ENCODE measurements around the gene STARD6. TPM values are rescaled to one million over a fixed set of nuclear protein-coding genes. Genes with fewer than 3 reads are reported as not detected.

STARD6 gene
- total and polyA plus RNA-seq, 2 experiments from 2014 or later: not detected

DNA sequence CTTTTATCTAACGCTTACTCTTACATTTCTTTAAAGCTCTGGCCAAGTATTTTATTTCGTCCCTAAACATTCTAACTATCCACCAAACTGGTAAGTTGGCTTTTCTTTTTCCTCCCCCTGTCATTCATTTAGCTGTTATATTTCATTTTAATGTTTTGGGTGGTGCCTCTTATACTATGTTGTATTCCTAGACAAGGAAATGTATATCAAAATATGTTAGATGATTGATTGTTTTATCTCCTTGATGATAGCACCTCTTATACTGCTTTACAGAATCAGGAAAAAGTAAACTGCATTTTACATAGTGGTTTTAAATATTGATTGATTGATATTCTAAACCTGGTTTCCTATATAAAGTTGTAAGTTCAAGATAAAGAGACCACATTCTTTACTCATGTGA, 24.0 kb upstream of the STARD6 start:
- no peaks in the 10 kb centered on the region for H3K9me2 ChIP-seq (ENCODE audit: insufficient read depth)
- no peaks in the 10 kb centered on the region for H3K27me3 ChIP-seq (replicated peaks; ENCODE audit: insufficient read depth)
- H3K4me2 ChIP-seq (ENCODE audit: unreplicated experiment): no peak overlapping the region
- H3K9ac ChIP-seq: no peak overlapping the region
- in situ Hi-C loops (cut with MboI): no loop called here
- H3K9me3 ChIP-seq (ENCODE audit: low read depth): no peaks in the 10 kb centered on the region
- H3K79me2 ChIP-seq (ENCODE audit: insufficient read depth): no peaks in the 10 kb centered on the region
- 48 to 50% methylated on average over 2 of the region's 2 CpGs for WGBS, 2 experiments (ENCODE audit: low coverage in 1 of 2, low lambda C conversion rate in 2 of 2, missing lambda C conversion rate in 2 of 2)
- H3K27ac ChIP-seq: no peak overlapping the region
- H3K4me1 ChIP-seq (ENCODE audit: insufficient read depth): no peaks in the 10 kb centered on the region
- no peaks in the 10 kb centered on the region for H3K36me3 ChIP-seq (ENCODE audit: low read depth)
- no peaks in the 10 kb centered on the region for H4K20me1 ChIP-seq (ENCODE audit: insufficient read depth)
- no peak for DNase-seq
- TF ChIP-seq EZH2 (IDR thresholded peaks at IDR 0.05; ENCODE audit: insufficient read depth, poor library complexity, severe bottlenecking) (no peak), EZH2phosphoT487 (IDR thresholded peaks at IDR 0.05; ENCODE audit: insufficient read depth, low read depth) (no peak)
- H3K4me3 ChIP-seq: no peak overlapping the region
- no peaks in the 10 kb centered on the region for H3F3A ChIP-seq (ENCODE audit: insufficient read depth)
- H2AFZ ChIP-seq: no peak overlapping the region

DNA sequence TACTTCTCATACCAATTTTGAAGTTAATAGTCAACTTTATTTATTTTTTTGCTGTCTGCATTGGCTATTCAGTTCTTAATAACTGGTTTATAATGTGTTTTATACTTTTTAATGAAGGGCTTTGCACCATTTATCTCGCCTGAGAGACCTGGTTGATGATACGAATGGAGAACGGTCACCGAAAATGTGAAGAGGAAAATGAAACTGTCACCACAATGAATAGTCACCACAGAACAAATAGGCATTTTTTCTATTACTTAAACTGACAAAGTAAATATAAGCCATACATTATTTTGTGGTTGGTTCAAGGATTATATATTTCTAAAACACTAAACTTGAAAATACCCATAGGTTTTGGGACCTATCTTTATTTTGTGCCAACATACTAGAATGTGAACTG, 20.4 kb upstream of the STARD6 start:
- Histone ChIP-seq H3K9ac (no peak overlapping the region), H3K9me2 (ENCODE audit: insufficient read depth) (no peaks in the 10 kb centered on the region), H3K36me3 (ENCODE audit: low read depth) (peaks cover 5% of the 10 kb centered on the region; the same call in 1 of the 2 replicates), H3K9me3 (ENCODE audit: low read depth) (no peaks in the 10 kb centered on the region), H3K4me1 (ENCODE audit: insufficient read depth) (no peaks in the 10 kb centered on the region), H3K79me2 (ENCODE audit: insufficient read depth) (no peaks in the 10 kb centered on the region), H2AFZ (no peak overlapping the region), H3K27ac (no peak overlapping the region), H3K27me3 (replicated peaks; ENCODE audit: insufficient read depth) (no peaks in the 10 kb centered on the region), H3K4me3 (no peak overlapping the region), H3F3A (ENCODE audit: insufficient read depth) (no peaks in the 10 kb centered on the region), H3K4me2 (ENCODE audit: unreplicated experiment) (no peak overlapping the region), H4K20me1 (ENCODE audit: insufficient read depth) (no peaks in the 10 kb centered on the region)
- DNase-seq: no peak
- TF ChIP-seq EZH2phosphoT487 (IDR thresholded peaks at IDR 0.05; ENCODE audit: insufficient read depth, low read depth): no peak
- TF ChIP-seq EZH2 (IDR thresholded peaks at IDR 0.05; ENCODE audit: insufficient read depth, poor library complexity, severe bottlenecking): no peak
- in situ Hi-C loops (cut with MboI): no loop called here
- WGBS, 2 experiments (ENCODE audit: low coverage in 1 of 2, low lambda C conversion rate in 2 of 2, missing lambda C conversion rate in 2 of 2): 97 to 99% methylated on average over 4 of the region's 4 CpGs

DNA sequence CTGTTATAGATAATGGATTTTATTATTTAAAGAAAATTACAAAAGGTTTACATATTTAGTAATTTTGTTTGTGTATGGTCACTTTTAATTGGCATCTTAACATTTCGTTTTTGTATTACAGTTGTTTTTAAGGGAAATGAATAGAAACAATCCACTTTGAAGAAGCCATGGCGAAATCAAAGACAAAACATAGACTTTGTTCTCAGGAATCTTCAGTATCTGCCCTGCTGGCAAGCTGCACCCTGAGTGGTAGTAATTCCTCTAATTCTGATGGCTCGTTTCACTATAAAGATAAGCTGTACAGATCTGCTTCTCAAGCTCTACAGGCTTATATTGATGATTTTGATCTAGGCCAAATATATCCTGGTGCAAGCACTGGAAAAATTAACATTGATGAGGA, 2.7 kb upstream of the STARD6 start:
- no peaks in the 10 kb centered on the region for H3K9me2 ChIP-seq (ENCODE audit: insufficient read depth)
- H3K9ac ChIP-seq: no peak overlapping the region
- no peak overlapping the region for H3K4me2 ChIP-seq (ENCODE audit: unreplicated experiment)
- no peak for TF ChIP-seq EZH2 (IDR thresholded peaks at IDR 0.05; ENCODE audit: insufficient read depth, poor library complexity, severe bottlenecking)
- no peak for TF ChIP-seq EZH2phosphoT487 (IDR thresholded peaks at IDR 0.05; ENCODE audit: insufficient read depth, low read depth)
- no peaks in the 10 kb centered on the region for H4K20me1 ChIP-seq (ENCODE audit: insufficient read depth)
- DNase-seq: peak; percentile 6
- H3K4me3 ChIP-seq: no peak overlapping the region
- no peaks in the 10 kb centered on the region for H3F3A ChIP-seq (ENCODE audit: insufficient read depth)
- peaks cover 18% of the 10 kb centered on the region for H3K79me2 ChIP-seq (ENCODE audit: insufficient read depth)
- no peaks in the 10 kb centered on the region for H3K36me3 ChIP-seq (ENCODE audit: low read depth)
- H3K27me3 ChIP-seq (replicated peaks; ENCODE audit: insufficient read depth): no peaks in the 10 kb centered on the region
- H3K4me1 ChIP-seq (ENCODE audit: insufficient read depth): peaks cover 8% of the 10 kb centered on the region; the same call in 1 of the 2 replicates
- 86 to 89% methylated on average over 3 of the region's 3 CpGs for WGBS, 2 experiments (ENCODE audit: low coverage in 1 of 2, low lambda C conversion rate in 2 of 2, missing lambda C conversion rate in 2 of 2)
- H2AFZ ChIP-seq: peak overlapping the region; percentile 93
- in situ Hi-C loops (cut with MboI): no loop called here
- no peaks in the 10 kb centered on the region for H3K9me3 ChIP-seq (ENCODE audit: low read depth)
- H3K27ac ChIP-seq: no peak overlapping the region

DNA sequence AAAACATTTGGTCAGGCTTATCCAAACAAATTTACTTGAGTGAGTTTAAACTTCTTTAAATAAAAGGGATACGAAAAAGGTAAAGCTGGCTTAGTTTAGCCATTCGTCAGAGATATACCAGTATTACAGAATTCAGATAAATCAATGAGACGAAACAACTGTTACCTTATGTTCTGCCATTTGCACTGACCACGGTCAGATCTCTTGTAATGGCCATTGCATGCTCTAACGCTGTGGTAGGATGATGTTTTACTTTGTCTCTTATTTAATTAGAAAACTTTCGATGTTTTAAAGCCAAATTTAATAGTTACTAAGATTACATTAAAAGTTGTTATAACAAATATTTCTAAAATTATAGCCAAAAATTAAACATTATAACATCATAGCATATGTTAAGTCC, 1.6 kb upstream of the STARD6 start:
- peaks cover 18% of the 10 kb centered on the region for H3K79me2 ChIP-seq (ENCODE audit: insufficient read depth)
- peak overlapping the region; percentile 92 for H3K4me3 ChIP-seq
- H3K4me2 ChIP-seq (ENCODE audit: unreplicated experiment): peak overlapping the region; percentile 93
- peak overlapping the region; percentile 85 for H3K9ac ChIP-seq
- H2AFZ ChIP-seq: peak overlapping the region; percentile 93
- H3K27me3 ChIP-seq (replicated peaks; ENCODE audit: insufficient read depth): no peaks in the 10 kb centered on the region
- DNase-seq: peak; percentile 5
- no peaks in the 10 kb centered on the region for H3K9me2 ChIP-seq (ENCODE audit: insufficient read depth)
- H3F3A ChIP-seq (ENCODE audit: insufficient read depth): no peaks in the 10 kb centered on the region
- no peaks in the 10 kb centered on the region for H3K36me3 ChIP-seq (ENCODE audit: low read depth)
- H3K4me1 ChIP-seq (ENCODE audit: insufficient read depth): peaks cover 8% of the 10 kb centered on the region; the same call in 1 of the 2 replicates
- no peaks in the 10 kb centered on the region for H3K9me3 ChIP-seq (ENCODE audit: low read depth)
- TF ChIP-seq EZH2phosphoT487 (IDR thresholded peaks at IDR 0.05; ENCODE audit: insufficient read depth, low read depth) (no peak), EZH2 (IDR thresholded peaks at IDR 0.05; ENCODE audit: insufficient read depth, poor library complexity, severe bottlenecking) (no peak)
- H4K20me1 ChIP-seq (ENCODE audit: insufficient read depth): no peaks in the 10 kb centered on the region
- WGBS, 2 experiments (ENCODE audit: low coverage in 1 of 2, low lambda C conversion rate in 2 of 2, missing lambda C conversion rate in 2 of 2): 64 to 67% methylated on average over 6 of the region's 6 CpGs
- H3K27ac ChIP-seq: no peak overlapping the region
- in situ Hi-C loops (cut with MboI): no loop called here
